ENCODE data around the gene RAB25. TPM values are rescaled to one million over a fixed set of nuclear protein-coding genes. Genes with fewer than 3 reads are reported as not detected.

RAB25 gene
- total RNA-seq, 2 experiments from 2014 or later, result not detected

DNA sequence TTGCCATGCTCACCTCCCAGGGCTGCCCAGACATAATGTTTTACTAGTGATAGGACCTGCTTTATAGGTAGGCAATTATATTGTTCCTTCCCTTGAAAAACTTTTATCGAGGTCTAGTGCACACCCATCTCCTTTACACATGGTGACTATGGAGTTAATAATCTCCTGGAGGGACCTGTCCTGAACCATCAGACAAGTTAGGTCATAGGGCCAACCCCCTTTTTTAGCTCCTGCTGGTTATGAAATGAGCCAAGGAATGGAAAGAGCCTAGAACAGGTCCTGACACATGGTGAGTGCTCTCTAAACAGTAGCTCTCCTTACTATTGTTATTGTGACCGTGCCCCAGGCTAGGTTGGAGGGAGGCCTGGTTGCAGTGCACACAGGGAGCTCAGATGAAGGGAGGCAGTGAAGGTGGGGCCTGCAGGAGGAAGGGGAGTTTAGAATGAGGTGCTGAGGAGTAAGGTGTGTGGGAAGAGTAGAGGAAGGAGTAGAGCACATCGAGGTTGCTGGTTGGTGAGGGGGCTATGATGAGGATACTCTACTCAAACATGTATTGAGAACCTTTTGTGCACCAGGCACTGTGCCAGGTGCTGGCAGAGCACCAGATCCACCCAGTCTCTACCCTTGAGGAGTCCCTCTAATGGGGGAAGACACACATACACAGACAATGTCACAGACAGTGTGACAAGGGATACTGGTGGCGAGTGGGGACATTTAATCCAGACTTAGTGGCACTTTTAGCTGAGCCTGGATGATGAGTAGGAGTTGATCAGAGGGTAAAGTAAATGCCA is 39.4 kb downstream of the RAB25 start:
- H3K9me3 ChIP-seq (ENCODE audit: low read length), result no peaks in the 10 kb centered on the region
- BruUV-seq (replicated peaks), result no TSS peak
- no peak overlapping the region for H3K27ac ChIP-seq (ENCODE audit: low read depth, low read length, poor library complexity, severe bottlenecking)
- H3K4me2 ChIP-seq (ENCODE audit: low read length), result no peak overlapping the region
- no peak for DNase-seq (ENCODE audit: low spot score)
- POLR2A ChIA-PET, result no interaction called here
- H3K36me3 ChIP-seq (ENCODE audit: insufficient read depth, low read length), result no peaks in the 10 kb centered on the region
- intact Hi-C loops (cut with micrococcal nuclease; ENCODE audit: unreplicated experiment), result no loop called here
- no peaks in the 10 kb centered on the region for H4K20me1 ChIP-seq (ENCODE audit: insufficient read depth, low read length)
- CTCF ChIA-PET (ENCODE audit: unreplicated experiment), result interaction anchor here (0.6 to 2.5 kb wide), 2 partner anchors 28 to 77 kb away, joined by 3 to 8 read pairs; no protein-coding TSS in a partner anchor
- no peak for TF ChIP-seq EZH2phosphoT487 (IDR thresholded peaks at IDR 0.05; ENCODE audit: borderline replicate concordance, low read depth, low read length)
- TF ChIP-seq, protein P1, sequence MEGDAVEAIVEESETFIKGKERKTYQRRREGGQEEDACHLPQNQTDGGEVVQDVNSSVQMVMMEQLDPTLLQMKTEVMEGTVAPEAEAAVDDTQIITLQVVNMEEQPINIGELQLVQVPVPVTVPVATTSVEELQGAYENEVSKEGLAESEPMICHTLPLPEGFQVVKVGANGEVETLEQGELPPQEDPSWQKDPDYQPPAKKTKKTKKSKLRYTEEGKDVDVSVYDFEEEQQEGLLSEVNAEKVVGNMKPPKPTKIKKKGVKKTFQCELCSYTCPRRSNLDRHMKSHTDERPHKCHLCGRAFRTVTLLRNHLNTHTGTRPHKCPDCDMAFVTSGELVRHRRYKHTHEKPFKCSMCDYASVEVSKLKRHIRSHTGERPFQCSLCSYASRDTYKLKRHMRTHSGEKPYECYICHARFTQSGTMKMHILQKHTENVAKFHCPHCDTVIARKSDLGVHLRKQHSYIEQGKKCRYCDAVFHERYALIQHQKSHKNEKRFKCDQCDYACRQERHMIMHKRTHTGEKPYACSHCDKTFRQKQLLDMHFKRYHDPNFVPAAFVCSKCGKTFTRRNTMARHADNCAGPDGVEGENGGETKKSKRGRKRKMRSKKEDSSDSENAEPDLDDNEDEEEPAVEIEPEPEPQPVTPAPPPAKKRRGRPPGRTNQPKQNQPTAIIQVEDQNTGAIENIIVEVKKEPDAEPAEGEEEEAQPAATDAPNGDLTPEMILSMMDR (conservative IDR thresholded peaks at IDR 0.05; ENCODE audit: low read length), result no peak
- H3K4me3 ChIP-seq (ENCODE audit: low read depth, low read length, poor library complexity, severe bottlenecking), result no peak overlapping the region
- peaks cover 18% of the 10 kb centered on the region for H3K4me1 ChIP-seq (ENCODE audit: insufficient read depth, low read length, poor library complexity, severe bottlenecking)
- H3K9me2 ChIP-seq (ENCODE audit: insufficient read depth, low read length), result no peaks in the 10 kb centered on the region
- H3K79me2 ChIP-seq (ENCODE audit: insufficient read depth, low read depth, low read length), result no peaks in the 10 kb centered on the region
- H2AFZ ChIP-seq (ENCODE audit: low read length), result no peak overlapping the region

DNA sequence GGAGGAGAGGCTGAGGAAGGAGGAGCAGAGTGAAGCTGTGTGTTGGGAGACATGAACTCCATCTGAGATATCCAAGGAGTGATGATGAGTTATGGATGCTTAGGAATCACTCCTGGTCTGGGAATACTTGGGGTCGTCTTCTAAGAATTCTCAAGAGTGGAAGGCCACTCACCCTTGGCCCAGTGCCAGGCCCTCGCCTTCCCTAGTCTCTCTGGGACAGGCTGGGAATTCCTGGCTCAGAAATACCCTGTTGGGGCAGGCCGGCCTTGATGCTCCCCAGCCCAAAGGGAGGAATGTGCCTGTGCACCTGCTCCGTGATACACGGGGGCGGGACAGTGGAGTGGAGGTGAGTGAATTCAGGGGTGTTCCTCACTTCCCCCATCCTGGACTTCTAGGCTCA is 40.9 kb downstream of the RAB25 start:
- POLR2A ChIA-PET, result interaction anchor here (0.8 kb wide), 1 partner anchor 111 kb away, joined by 11 read pairs; the partner anchor contains the start of gene PMF1
- Histone ChIP-seq H3K4me3 (ENCODE audit: low read depth, low read length, poor library complexity, severe bottlenecking) (no peak overlapping the region), H4K20me1 (ENCODE audit: insufficient read depth, low read length) (no peaks in the 10 kb centered on the region), H3K79me2 (ENCODE audit: insufficient read depth, low read depth, low read length) (no peaks in the 10 kb centered on the region), H3K9me3 (ENCODE audit: low read length) (no peaks in the 10 kb centered on the region), H3K9me2 (ENCODE audit: insufficient read depth, low read length) (no peaks in the 10 kb centered on the region), H2AFZ (ENCODE audit: low read length) (no peak overlapping the region), H3K4me2 (ENCODE audit: low read length) (no peak overlapping the region), H3K27ac (ENCODE audit: low read depth, low read length, poor library complexity, severe bottlenecking) (no peak overlapping the region), H3K36me3 (ENCODE audit: insufficient read depth, low read length) (no peaks in the 10 kb centered on the region), H3K4me1 (ENCODE audit: insufficient read depth, low read length, poor library complexity, severe bottlenecking) (peaks cover 15% of the 10 kb centered on the region)
- CTCF ChIA-PET (ENCODE audit: unreplicated experiment), result interaction anchor here (1.0 to 1.5 kb wide), 2 partner anchors 24 to 28 kb away, joined by 3 read pairs; no protein-coding TSS in a partner anchor
- DNase-seq (ENCODE audit: low spot score), result no peak
- BruUV-seq (replicated peaks), result no TSS peak
- TF ChIP-seq EZH2phosphoT487 (IDR thresholded peaks at IDR 0.05; ENCODE audit: borderline replicate concordance, low read depth, low read length), result no peak
- TF ChIP-seq, protein P1 (conservative IDR thresholded peaks at IDR 0.05; ENCODE audit: low read length), result no peak
- intact Hi-C loops (cut with micrococcal nuclease; ENCODE audit: unreplicated experiment), result no loop called here
